SHP77 (cell line): ENCODE data around the gene C19orf12.

Experiments used
- DNase-seq, 2 experiments: peaks; one replicate each; lab custom pipeline; 2025; lab: John Stamatoyannopoulos, UW

Gene C19orf12

GRCh38 chr19:29714953-29715700 is at the start of gene C19orf12:
Gene C19orf12, minus strand, starts transcription at chr19:29715261. Its CDS starts 6,848 bp downstream, at chr19:29708413.
- DNase-seq, result peak; percentile 22 to 56

- no peak for DNase-seq
Observed at GRCh38 chr19:29764361-29764760, 49.3 kb upstream of the C19orf12 start.

DNA sequence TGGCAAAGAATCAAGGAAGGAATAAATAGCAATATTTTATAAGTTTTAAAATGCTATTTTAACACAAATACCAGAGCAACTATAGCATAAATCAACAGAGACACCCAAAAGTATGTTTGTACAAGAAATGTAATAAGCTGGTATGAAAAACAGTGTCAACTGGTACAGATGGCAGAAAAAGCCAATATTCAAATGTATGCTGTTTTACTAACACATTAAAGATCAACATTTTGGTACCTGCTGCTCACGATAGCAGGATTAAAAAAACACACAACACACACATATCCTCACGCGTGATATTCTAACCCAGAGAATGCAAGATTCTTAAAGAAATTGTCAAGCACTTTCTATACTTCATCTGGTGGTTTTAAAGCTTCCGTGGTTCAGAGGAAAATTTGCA is 48.1 kb upstream of the C19orf12 start:
- DNase-seq, result no peak

DNA sequence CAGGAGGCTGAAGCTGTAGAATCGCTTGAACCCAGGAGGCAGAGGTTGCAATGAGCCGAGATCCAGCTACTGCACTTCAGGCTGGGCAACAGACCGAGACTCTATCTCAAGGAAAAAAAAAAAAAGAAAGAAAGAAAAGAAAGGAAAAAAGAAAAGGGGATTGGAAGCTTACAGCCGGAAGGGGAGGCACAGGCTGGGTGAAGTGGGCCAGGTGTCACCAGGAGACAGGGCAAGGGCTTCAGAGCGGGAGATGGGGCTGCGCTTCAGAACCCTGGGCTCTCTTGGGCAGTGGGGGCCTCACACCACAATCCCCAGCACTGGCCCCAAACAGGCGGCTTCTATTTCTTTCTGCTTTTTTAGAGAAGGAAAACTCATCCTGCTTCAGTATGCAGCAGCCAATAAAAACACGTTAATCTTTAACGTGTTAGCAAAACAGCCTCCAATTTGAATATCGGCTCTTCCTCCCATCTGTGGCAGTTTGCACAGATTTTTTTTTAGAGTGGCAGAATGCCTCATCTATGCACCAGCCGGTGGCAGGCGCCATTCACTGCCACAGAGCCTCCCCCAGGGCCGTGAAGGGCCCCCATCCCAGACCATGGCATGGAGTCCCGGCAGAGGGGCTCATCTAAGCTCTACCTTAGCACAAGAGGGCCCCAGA is 46.6 kb upstream of the C19orf12 start:
- no peak for DNase-seq

DNA sequence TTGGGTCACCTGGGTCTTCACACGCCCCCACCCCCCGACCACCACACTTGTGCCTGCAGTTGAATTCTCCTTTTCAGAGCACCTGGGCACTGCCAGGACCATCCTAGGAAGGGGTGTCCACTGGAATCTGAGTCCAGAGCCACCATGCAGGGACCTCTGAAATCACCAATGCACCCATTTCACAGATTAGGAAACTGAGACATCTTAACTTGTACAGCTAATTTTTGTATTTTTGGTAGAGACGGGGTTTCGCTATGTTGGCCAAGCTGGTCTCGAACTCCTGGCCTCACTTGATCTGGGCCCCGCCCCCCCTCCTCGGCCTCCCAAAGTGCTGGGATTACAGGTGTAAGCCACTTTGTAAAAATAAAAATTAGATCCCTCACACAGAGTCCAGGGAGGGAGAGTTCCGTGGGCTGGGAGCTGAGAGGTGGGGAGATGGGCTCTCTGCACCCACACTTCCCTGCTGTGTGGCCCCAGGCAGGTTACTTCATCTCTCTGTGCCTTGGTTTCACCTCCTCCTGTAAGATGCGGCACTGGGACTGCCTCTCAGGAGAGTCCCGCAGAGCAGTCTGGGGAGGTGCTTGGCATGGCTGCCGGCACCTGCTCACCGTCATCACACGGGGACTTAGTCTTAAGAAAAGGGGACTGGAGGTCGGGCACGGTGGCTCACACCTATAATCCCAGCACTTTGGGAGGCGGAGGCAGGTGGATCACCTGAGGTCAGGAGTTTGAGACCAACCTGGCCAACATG is 45.9 kb upstream of the C19orf12 start:
- DNase-seq, result no peak

DNA sequence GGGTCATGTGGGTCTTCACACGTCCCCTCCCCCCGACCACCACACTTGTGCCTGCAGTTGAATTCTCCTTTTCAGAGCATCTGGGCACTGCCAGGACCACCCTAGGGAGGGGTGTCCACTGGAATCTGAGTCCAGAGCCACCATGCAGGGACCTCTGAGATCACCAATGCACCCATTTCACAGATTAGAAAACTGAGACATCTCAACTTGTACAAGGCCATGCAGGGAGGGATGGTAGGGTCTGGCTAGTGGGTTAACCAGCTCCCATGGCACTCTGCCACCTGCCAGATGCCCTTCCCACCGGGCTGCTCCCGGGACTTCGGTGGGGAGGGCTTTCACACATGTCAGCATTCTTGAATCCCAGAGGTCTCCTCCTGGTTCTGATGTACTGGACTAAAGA is 44.3 kb upstream of the C19orf12 start:
- DNase-seq, result no peak

DNA sequence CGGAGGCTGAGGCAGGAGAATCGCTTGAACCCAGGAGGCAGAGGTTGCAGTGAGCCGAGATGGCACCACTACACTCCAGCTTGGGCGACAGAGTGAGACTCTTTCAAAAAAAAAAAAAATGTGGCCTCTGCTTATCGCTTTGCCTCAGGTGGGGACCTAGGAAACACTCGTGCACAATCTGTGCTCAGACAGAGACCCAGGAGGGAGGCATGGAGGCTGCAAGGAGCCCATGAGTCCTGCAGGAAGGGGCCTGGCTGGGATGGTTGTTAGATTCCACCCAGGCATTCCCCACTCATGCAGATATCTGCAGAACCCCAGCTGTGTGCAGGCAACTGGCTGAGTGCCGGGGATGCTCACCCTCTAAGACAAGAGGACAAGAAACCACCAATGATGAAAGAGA is 43.8 kb upstream of the C19orf12 start:
- no peak for DNase-seq

DNA sequence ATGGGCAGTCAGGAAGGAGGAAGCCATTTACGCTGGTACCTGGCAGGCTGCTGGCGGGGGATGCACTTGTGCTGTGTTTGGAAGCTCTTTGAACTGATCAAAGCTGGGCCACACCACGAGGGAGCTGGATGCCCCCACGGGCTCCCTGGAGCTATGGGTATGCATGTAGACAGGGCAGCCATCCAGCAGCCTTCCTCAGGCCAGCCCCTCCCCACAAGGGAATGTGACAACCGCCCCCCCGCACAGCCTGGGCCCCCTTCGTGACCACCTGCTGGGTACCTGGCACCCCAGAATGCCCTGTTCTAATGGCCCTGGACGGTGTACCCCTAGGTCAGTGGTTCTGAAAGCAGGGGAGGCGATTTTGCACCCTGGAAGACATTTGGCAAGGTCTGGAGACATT is 42.5 kb upstream of the C19orf12 start:
- DNase-seq, result no peak

GRCh38 chr19:29753934-29754305 is 38.9 kb upstream of the C19orf12 start:
- no peak for DNase-seq

DNA sequence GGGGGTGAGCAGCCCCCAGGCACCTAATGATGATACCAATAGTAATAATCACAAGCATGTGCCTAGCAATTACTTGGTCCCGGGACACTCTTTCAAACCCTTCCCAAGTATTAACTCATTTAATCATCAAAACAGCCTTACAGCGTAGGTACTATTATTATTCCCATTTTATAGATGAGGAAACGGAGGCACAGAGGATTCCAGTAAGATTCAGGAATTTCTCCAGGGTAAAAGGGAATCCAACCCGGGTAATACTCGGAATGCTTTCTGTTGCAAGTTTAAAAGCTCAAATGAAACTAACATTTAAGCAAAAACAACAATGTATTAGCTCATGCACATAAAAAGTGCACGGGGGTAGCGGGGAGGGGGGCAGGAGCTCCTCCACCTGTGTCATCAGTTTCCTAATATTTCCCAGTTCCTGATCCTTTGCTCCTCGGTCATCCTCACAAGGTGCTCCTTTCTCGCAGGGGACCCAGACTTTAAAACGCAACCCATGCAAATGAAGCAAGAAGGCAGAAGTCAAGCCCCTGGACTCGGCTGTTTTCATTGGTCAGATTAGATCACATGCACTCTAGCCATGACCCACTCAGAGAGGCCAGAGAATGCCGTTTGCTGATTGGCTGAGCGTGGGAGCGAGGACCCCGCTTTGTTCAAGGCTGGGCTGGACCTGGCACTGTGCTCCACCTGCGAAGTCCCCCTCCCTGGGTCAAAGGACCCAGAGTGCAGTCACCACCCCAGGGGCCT is 38.3 kb upstream of the C19orf12 start:
- no peak for DNase-seq

DNA sequence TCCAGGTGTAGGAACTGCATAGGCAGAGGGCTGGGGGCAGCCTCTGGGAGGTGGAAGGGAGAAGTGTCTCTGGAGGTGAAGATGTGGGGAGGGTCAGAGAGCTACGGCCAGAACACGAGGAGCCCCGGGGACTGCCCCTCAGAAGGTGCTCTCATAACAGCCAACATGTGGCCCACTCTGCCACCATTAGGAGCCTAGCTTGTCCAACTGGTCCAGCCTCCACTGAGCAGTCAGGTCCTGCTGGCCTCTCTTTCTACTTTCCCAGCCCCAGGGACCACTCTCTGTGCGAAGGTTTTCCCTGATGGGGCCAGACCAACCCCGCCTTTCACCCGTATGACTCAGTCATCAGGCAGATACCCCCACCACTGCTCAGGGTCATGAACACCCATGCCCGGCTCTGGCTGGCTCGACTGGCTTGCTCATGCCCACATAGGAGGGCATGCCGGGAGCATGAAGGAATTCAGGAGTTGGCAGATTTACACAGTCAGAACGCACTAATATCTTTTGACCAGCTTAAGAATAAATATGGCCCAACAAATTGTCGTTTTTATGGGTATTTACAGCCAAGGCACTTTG is 37.5 kb upstream of the C19orf12 start:
- no peak for DNase-seq

- DNase-seq, result no peak
Observed at GRCh38 chr19:29751932-29752331, 36.9 kb upstream of the C19orf12 start.

DNA sequence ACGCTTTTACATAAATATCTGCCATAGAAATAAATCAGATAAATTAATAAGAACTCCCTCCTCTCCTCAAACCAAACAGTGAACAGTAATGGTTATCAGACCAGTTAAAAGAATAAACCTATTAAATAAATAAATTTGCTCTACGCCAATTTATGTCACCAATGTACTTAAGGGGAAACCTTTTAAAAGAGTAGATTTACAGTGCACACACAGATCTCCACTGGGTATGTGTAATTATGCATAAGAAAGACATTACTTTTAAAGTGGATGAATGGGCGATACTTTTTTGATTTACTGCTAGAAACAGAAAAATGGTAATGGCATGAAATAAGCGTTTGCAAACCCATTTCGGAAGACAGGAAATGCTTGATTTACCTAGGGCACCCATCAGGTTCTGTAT is 34.9 kb upstream of the C19orf12 start:
- no peak for DNase-seq

GRCh38 chr19:29748996-29749849 is 34.2 kb upstream of the C19orf12 start:
- no peak for DNase-seq

DNA sequence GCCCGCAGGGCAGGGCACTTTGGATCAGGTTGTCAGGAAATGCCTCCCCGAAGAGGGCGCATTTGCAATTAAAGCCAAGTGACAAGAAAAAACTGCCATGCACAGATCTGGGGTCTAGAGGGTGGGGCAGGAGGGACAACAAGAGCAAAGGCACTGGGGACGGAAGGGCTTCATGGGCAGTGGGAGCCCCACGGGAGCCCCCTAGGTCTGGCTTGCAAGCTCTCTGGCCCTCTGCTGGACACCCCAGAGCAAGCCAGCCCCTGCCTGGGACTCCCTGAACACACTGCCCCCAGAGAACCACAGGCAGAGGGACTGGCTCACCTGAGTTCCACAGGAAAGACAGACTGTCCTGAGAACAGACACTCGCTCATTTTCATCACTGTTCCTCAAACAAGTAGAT is 30.2 kb upstream of the C19orf12 start:
- DNase-seq, result no peak

GRCh38 chr19:29743681-29744080 is 28.6 kb upstream of the C19orf12 start:
- DNase-seq, result no peak

DNA sequence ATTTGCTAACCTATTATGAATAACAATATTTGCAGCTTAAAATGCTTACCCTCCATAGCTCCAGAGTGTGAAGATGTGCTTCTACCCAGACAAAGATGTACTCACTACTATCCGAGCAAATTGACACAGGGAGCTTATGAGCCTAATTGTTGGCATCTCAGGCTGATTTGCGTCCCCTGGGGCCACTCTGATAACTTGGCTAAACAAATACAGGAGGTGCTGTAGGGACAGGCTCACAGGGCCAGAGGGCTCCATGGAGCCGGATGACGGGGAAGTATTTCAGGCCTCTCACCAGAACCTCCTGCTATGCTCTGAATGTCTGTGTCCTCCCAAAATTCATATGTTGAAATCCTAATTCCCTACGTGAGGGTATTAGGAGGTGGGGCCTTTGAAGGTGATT is 26.7 kb upstream of the C19orf12 start:
- no peak for DNase-seq

GRCh38 chr19:29741226-29741625 is 26.2 kb upstream of the C19orf12 start:
- DNase-seq, result no peak

- no peak for DNase-seq
Observed at GRCh38 chr19:29737461-29738000, 22.5 kb upstream of the C19orf12 start.

DNA sequence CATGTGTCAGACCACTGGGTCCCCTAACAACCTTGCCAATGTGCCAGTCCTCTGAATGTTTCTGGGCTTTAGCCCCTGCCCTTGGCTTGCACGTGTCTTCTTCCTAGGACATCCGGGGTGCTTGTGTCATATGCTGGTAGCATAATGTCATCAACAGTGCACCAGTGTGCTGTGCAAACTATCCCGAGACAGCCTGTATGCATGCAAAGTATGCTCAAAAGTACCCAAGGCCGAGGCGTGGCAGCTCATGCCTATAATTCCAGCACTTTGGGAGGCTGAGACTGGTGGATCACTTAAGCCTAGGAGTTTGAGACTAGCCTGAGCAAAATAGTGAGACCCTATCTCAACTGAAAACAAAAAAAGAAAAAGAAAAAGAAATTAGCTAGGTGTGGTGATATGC is 20.8 kb upstream of the C19orf12 start:
- DNase-seq, result no peak
